ENCODE results near the gene DMRT3. TPM values are rescaled to one million over a fixed set of nuclear protein-coding genes. Genes with fewer than 3 reads are reported as not detected.

Gene DMRT3
- total RNA-seq, 4 donors from 2014 or later: 0.42 TPM; not detected in 3

DNA sequence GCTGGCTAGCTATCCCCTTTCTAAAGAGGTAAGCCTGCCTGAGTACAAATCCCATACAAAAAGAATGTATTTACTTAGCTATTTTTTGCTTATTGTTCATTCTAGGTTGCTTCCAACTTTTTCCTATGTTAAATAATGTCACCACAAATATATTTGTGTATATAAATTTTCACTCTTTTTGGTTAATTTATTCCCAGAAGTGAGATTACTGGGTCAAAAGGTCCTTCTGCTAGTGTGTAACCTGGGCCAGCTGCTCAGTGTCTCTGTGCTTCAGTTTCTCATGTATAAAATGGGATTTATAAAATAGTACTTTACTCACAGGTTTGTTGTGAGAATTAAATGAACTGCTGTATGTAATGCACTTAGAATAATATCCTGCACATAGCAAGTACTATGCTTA is 49.8 kb downstream of the DMRT3 start:
- H3K4me1 ChIP-seq: no peaks in the 10 kb centered on the region
- peaks cover 5% of the 10 kb centered on the region for H3K9me3 ChIP-seq
- no peak overlapping the region for H3K4me3 ChIP-seq
- H3K27me3 ChIP-seq: peaks cover 9% of the 10 kb centered on the region
- H3K27ac ChIP-seq: no peak overlapping the region
- H3K36me3 ChIP-seq: no peaks in the 10 kb centered on the region
- DNase-seq (ENCODE audit: low spot score in 2 of 2): no peak
- TF ChIP-seq EP300 (IDR thresholded peaks at IDR 0.05) (no peak), POLR2A (IDR thresholded peaks at IDR 0.05) (no peak), POLR2AphosphoS5 (IDR thresholded peaks at IDR 0.05) (no peak)
- TF ChIP-seq, protein P1, sequence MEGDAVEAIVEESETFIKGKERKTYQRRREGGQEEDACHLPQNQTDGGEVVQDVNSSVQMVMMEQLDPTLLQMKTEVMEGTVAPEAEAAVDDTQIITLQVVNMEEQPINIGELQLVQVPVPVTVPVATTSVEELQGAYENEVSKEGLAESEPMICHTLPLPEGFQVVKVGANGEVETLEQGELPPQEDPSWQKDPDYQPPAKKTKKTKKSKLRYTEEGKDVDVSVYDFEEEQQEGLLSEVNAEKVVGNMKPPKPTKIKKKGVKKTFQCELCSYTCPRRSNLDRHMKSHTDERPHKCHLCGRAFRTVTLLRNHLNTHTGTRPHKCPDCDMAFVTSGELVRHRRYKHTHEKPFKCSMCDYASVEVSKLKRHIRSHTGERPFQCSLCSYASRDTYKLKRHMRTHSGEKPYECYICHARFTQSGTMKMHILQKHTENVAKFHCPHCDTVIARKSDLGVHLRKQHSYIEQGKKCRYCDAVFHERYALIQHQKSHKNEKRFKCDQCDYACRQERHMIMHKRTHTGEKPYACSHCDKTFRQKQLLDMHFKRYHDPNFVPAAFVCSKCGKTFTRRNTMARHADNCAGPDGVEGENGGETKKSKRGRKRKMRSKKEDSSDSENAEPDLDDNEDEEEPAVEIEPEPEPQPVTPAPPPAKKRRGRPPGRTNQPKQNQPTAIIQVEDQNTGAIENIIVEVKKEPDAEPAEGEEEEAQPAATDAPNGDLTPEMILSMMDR (IDR thresholded peaks at IDR 0.05): no peak

DNA sequence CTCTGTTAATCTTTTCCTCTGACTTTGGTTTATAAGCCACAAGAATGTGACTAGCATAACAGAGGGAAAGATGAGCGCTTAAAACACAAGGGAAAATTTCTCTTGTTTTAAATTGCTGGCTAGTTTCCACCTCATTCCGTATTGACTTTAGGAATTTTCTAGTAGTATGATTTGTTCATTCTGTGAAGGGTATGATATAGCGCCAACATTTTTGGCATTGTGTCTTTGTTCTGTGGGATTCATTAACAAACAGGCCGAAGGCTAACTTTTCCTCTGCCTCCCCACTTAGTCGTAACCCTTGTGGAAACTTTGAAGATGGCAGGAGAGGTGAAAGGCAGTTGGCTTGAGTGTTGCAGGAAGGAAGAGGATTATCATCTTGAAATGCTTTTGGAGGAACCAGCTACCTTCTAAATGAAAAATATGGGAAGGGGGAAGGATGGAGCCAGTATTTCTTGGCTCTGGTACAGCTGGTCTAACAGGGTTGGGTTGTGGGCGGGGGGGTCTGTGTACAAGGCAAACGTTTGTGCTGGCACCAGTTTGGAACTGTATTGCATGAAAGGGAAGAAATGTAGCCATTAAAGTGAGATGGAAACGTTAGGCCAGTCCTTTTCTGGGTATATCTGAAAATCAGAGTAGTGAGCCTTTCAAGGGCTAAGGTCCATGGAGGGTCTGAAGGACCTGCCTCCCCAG is 52.2 kb downstream of the DMRT3 start:
- Histone ChIP-seq H3K27ac (no peak overlapping the region), H3K4me1 (no peaks in the 10 kb centered on the region), H3K36me3 (no peaks in the 10 kb centered on the region), H3K9me3 (no peaks in the 10 kb centered on the region), H3K27me3 (peaks cover 26% of the 10 kb centered on the region), H3K4me3 (no peak overlapping the region)
- DNase-seq (ENCODE audit: low spot score in 2 of 2): no peak
- TF ChIP-seq POLR2A (IDR thresholded peaks at IDR 0.05): no peak
- no peak for TF ChIP-seq POLR2AphosphoS5 (IDR thresholded peaks at IDR 0.05)
- TF ChIP-seq, protein P1 (IDR thresholded peaks at IDR 0.05): no peak
- no peak for TF ChIP-seq EP300 (IDR thresholded peaks at IDR 0.05)
- 62% methylated on average over 8 of the region's 8 CpGs for WGBS

DNA sequence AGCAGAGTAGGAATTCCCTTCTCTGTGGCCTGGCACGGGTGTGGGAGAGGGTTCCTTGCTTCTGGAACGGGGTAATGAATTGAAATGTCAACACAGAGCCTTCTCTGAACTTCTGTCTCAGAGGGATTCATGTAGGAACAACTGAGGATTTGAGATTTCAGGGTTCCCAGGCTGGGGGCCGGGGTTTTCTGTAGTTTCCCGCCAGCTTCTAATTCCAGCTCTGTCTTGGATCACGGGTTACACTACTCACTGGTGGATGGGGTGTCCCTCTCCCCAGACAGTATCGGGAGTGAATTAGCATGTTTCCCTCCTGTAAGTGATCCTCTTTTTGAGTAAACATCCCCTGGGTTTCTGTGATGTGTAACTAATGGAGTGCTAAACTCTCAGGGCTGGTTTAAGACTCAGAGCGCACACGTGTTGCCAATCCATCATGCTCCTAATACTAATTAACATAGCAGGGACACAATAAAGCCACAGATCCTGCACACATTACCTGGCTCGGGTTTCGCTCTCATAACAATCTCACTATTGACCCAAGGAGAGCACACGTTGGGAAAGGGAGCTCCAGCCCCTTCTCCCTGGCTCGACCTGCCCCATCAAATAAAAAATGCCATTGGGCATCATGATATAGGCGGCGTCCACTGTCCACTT is 55.6 kb downstream of the DMRT3 start:
- Histone ChIP-seq H3K4me1 (no peaks in the 10 kb centered on the region), H3K9me3 (no peaks in the 10 kb centered on the region), H3K4me3 (no peak overlapping the region), H3K36me3 (no peaks in the 10 kb centered on the region), H3K27me3 (peaks cover 34% of the 10 kb centered on the region), H3K27ac (no peak overlapping the region)
- WGBS: 73% methylated on average over 14 of the region's 14 CpGs
- DNase-seq (ENCODE audit: low spot score in 2 of 2): no peak
- TF ChIP-seq, protein P1 (IDR thresholded peaks at IDR 0.05): no peak
- TF ChIP-seq POLR2AphosphoS5 (IDR thresholded peaks at IDR 0.05) (no peak), EP300 (IDR thresholded peaks at IDR 0.05) (no peak), POLR2A (IDR thresholded peaks at IDR 0.05) (no peak)

DNA sequence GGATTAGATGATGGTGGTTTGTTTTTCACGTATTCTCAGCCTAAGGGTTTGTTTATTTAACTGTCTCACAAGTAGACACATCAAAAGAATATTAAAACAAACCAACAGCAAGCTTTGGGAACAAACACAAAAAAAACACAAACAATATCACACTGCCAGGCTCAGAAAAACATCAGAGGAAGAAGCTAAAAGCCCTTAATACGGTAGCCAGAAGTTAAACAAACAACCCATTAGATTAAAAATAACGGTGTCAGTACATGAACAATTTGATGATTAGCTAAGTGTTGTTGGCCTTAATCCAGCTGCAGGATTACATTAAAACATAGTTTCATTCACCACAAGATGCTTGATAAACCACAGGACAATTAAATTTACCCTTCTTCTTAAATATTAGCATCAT is 57.8 kb downstream of the DMRT3 start:
- H3K27ac ChIP-seq: no peak overlapping the region
- no peak for DNase-seq (ENCODE audit: low spot score in 2 of 2)
- no peaks in the 10 kb centered on the region for H3K9me3 ChIP-seq
- 42% methylated on average over 3 of the region's 3 CpGs for WGBS
- no peaks in the 10 kb centered on the region for H3K36me3 ChIP-seq
- H3K4me1 ChIP-seq: no peaks in the 10 kb centered on the region
- TF ChIP-seq EP300 (IDR thresholded peaks at IDR 0.05): no peak
- TF ChIP-seq, protein P1 (IDR thresholded peaks at IDR 0.05): no peak
- no peak for TF ChIP-seq POLR2A (IDR thresholded peaks at IDR 0.05)
- no peak for TF ChIP-seq POLR2AphosphoS5 (IDR thresholded peaks at IDR 0.05)
- peaks cover 47% of the 10 kb centered on the region for H3K27me3 ChIP-seq
- no peak overlapping the region for H3K4me3 ChIP-seq

DNA sequence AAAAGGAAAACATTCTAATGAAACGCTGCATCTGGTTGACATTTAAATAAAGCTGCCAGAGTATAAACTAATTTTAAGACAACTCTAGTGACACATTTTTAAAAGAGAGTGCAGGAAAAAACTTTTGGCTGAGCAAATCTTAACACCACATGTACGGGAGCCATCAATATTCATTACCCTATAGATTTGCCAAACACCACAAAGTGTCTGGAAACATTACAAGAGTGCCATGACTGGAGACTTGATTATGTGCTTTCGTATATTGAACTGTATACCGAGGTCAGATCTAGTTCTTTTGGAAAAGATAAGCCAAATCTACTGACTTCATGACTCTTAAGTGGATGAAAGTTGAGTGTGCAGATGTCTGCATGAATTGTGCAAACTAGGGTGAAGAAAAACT is 63.1 kb downstream of the DMRT3 start:
- Histone ChIP-seq H3K4me1 (peaks cover 9% of the 10 kb centered on the region), H3K36me3 (no peaks in the 10 kb centered on the region), H3K9me3 (no peaks in the 10 kb centered on the region), H3K27ac (no peak overlapping the region), H3K4me3 (no peak overlapping the region), H3K27me3 (peaks cover 72% of the 10 kb centered on the region)
- no peak for TF ChIP-seq POLR2AphosphoS5 (IDR thresholded peaks at IDR 0.05)
- TF ChIP-seq EP300 (IDR thresholded peaks at IDR 0.05): no peak
- no peak for TF ChIP-seq POLR2A (IDR thresholded peaks at IDR 0.05)
- TF ChIP-seq, protein P1 (IDR thresholded peaks at IDR 0.05): no peak
- WGBS: 50% methylated on average over 4 of the region's 4 CpGs
- DNase-seq (ENCODE audit: low spot score in 2 of 2): no peak
